Stimulated activated memory B cell treated with anti-CD40 and anti-IgM and Interleukin-4, amounts not matched to agents 10 μg/mL and 1 μg/mL and 100 μg/mL, for 72 hours (primary cell): Measurements from ENCODE around the gene HEPN1.
A peak's percentile ranks its signal among the peaks of the same experiment; 100 is the strongest.

Experiments used
- ATAC-seq: fragments of 150-1000 bp; cut with Tn5 transposase; 2 replicates; pipeline ENCODE4 v1.10.0; 2021
- H3K27ac Mint-ChIP-seq: one replicate; pipeline ENCODE4 v1.8.0; 2022; ENCODE audit warnings: mild to moderate bottlenecking, mixed read lengths
- H3K27me3 Mint-ChIP-seq: one replicate; pipeline ENCODE4 v1.8.0; 2022; ENCODE audit warnings: mixed read lengths
- H3K36me3 Mint-ChIP-seq: one replicate; pipeline ENCODE4 v1.8.0; 2022; ENCODE audit warnings: mixed read lengths
- H3K4me1 Mint-ChIP-seq: one replicate; pipeline ENCODE4 v1.8.0; 2022; ENCODE audit warnings: mixed read lengths
- H3K4me3 Mint-ChIP-seq: one replicate; pipeline ENCODE4 v1.8.0; 2022; ENCODE audit warnings: mild to moderate bottlenecking, moderate library complexity, mixed read lengths
- H3K9me3 Mint-ChIP-seq: one replicate; pipeline ENCODE4 v1.8.0; 2022; ENCODE audit warnings: mixed read lengths

Gene HEPN1

DNA sequence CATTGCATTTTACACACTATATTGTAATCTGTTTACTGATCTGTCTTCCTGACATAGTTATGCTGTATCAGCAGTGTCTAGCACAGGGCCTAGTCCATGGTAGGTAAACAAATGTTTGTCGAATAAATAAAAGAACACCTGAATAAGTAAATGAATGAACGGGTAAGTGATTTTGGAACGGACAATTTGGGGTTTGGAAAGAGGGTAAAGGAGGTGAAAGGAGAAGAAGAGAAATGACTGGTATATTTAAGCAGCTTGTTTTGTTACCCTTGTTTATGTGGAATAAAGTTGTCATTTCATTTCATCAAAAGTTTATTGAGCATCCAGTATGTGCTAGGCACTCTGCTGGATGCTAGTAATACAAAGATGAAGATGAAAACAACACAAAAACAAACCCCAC is at the start of gene HEPN1:
HEPN1 (plus strand) TSS at position 301 of the 400 bp plus-strand sequence.
- H3K9me3 Mint-ChIP-seq = no peaks in the 10 kb centered on the region
- H3K4me1 Mint-ChIP-seq = no peaks in the 10 kb centered on the region
- no peak within 1 kb of the TSS for H3K27ac Mint-ChIP-seq
- H3K4me3 Mint-ChIP-seq = no peak within 1 kb of the TSS
- H3K36me3 Mint-ChIP-seq = no peaks in the 10 kb centered on the region
- peaks cover 64% of the 10 kb centered on the region for H3K27me3 Mint-ChIP-seq
- ATAC-seq = no peak

DNA sequence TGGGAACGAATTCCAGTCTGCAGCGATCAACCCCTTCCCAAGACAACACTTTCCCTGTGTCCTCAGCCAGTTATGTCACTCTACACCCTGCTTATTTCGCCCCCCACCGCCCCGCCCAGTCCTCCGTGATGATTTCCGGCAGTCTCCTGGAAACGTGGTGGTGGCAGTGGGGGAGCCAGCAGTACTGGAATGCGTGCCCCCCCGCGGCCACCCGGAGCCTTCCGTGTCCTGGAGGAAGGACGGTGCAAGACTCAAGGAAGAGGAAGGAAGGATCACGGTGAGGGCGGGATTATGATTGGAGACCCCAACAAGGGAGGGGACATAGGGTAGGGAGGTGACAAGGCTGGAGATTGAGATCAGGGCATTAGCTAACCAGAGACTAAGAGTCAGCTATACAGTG is 49.7 kb upstream of the HEPN1 start:
- no peaks in the 10 kb centered on the region for H3K9me3 Mint-ChIP-seq
- peaks cover 15% of the 10 kb centered on the region for H3K4me1 Mint-ChIP-seq
- H3K27ac Mint-ChIP-seq = no peak overlapping the region
- no peaks in the 10 kb centered on the region for H3K36me3 Mint-ChIP-seq
- peaks cover 83% of the 10 kb centered on the region for H3K27me3 Mint-ChIP-seq
- no peak for ATAC-seq
- no peak overlapping the region for H3K4me3 Mint-ChIP-seq

DNA sequence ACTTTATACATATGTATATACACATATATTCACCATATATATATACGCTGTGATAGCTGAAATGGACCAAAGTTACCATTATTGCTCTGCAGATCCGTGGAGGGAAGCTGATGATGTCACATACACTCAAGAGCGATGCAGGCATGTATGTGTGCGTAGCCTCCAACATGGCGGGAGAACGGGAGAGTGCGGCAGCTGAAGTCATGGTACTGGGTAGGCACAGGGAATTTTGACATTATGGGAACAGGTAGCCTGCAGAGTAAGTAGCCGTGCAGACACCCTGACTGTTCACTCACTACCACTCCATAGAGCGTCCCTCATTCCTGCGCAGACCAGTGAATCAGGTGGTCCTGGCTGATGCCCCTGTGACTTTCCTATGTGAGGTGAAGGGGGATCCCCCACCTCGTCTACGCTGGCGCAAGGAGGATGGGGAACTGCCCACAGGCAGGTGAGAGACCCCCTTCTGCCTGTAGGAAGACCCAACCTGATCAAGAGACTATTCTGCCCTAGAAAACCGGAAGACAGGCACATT is 49.1 kb upstream of the HEPN1 start:
- no peaks in the 10 kb centered on the region for H3K9me3 Mint-ChIP-seq
- H3K36me3 Mint-ChIP-seq = no peaks in the 10 kb centered on the region
- no peak overlapping the region for H3K4me3 Mint-ChIP-seq
- H3K27me3 Mint-ChIP-seq = peaks cover 86% of the 10 kb centered on the region
- ATAC-seq = no peak
- no peak overlapping the region for H3K27ac Mint-ChIP-seq
- peaks cover 15% of the 10 kb centered on the region for H3K4me1 Mint-ChIP-seq

DNA sequence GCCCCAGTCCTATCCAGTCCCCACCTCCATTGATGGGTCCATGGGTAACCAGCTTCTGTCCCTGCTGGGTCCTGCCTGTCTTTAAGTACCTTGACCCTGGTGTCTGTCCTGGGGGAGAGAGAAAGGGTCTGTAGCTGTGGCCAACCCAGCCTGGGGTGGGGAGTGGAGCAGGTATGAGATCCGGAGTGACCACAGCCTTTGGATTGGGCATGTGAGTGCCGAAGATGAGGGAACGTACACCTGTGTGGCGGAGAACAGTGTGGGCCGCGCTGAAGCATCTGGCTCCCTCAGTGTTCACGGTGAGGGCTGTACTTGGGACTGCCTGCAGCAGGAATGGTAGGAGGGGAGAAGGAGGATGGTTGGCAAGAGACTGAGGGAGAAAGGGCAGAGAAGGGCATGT is 48.6 kb upstream of the HEPN1 start:
- Mint-ChIP-seq H3K36me3 (no peaks in the 10 kb centered on the region), H3K27ac (no peak overlapping the region), H3K27me3 (peaks cover 91% of the 10 kb centered on the region), H3K4me3 (no peak overlapping the region), H3K4me1 (peaks cover 17% of the 10 kb centered on the region), H3K9me3 (no peaks in the 10 kb centered on the region)
- ATAC-seq = no peak

DNA sequence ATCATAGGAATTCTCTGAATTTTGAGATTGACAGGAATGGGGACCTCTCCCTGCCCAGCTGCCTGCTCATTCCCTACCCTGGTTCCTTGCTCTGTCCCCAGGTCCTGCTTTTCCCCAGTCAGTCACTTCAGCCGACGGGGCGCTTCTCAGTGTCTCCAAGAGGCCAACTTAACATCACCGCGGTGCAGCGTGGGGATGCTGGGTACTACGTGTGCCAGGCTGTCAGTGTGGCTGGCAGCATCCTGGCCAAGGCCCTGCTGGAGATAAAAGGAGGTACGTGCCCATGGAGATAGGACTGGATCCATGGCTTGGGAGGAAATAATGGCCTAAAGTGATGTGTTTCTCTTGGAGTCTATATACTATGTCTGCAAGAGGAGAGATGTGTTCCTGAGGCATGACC is 46.8 kb upstream of the HEPN1 start:
- Mint-ChIP-seq H3K36me3 (no peaks in the 10 kb centered on the region), H3K9me3 (no peaks in the 10 kb centered on the region), H3K27me3 (peaks cover 90% of the 10 kb centered on the region), H3K4me1 (peaks cover 18% of the 10 kb centered on the region), H3K27ac (no peak overlapping the region), H3K4me3 (no peak overlapping the region)
- no peak for ATAC-seq

DNA sequence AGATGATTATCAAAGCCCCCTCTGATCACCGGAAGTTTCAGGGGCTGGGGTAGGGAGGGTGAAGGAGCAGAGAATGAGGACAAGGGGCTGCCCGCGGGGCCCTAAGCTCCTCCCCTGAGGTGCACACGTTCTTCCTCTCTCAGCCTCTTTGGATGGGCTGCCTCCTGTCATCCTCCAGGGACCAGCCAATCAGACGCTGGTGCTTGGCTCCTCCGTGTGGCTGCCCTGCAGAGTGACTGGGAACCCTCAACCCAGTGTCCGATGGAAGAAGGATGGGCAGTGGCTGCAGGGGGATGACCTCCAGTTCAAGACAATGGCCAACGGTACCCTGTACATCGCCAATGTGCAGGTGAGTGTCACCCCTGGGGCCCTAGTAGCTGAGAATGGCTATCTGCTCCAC is 46.3 kb upstream of the HEPN1 start:
- no peaks in the 10 kb centered on the region for H3K9me3 Mint-ChIP-seq
- H3K4me3 Mint-ChIP-seq = no peak overlapping the region
- H3K27ac Mint-ChIP-seq = no peak overlapping the region
- no peak for ATAC-seq
- peaks cover 18% of the 10 kb centered on the region for H3K4me1 Mint-ChIP-seq
- peaks cover 90% of the 10 kb centered on the region for H3K27me3 Mint-ChIP-seq
- no peaks in the 10 kb centered on the region for H3K36me3 Mint-ChIP-seq

DNA sequence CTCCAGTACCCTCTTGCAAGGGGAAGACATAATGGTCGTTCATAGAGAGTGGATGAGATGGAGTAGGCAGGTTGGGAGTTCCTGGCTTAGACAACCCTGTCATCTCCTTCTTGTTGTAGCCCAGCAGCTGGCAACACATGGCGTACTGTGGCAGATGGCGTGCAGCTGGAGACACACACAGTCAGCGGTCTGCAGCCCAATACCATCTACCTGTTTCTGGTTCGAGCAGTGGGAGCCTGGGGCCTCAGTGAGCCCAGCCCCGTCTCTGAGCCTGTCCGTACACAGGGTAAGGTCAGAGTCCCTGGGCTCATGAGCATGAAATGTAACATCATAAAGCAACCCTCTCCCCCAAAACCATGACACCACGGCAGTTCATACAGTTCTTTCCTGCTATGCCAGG is 45.1 kb upstream of the HEPN1 start:
- H3K27me3 Mint-ChIP-seq = peaks cover 90% of the 10 kb centered on the region
- no peak for ATAC-seq
- H3K36me3 Mint-ChIP-seq = no peaks in the 10 kb centered on the region
- H3K4me1 Mint-ChIP-seq = peaks cover 19% of the 10 kb centered on the region
- no peaks in the 10 kb centered on the region for H3K9me3 Mint-ChIP-seq
- no peak overlapping the region for H3K27ac Mint-ChIP-seq
- no peak overlapping the region for H3K4me3 Mint-ChIP-seq

DNA sequence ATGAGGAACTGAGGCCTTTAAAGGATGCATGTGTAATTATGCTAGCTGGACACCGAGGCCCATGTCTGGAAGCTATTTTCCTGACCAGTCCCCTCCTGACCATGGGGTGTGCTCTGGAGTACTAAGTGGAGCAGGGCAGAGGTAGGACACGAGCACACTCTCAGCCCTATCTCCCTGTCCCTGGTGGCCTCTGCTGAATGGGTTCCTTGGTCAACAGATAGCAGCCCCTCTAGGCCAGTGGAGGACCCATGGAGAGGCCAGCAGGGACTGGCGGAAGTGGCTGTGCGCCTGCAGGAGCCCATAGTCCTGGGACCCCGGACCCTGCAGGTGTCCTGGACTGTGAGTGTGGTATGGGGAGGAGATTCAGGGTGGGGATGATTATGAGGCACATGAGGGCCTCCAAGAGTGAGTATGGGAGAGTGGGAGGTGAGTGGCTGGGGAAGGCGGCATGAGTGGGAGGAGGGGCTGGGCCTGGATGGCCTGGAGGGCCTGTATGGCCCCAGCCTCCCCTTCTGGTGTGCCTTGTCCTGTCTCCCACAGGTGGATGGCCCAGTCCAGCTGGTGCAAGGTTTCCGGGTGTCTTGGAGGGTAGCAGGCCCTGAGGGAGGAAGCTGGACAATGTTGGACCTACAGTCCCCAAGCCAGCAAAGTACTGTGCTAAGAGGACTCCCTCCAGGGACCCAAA is 44.3 kb upstream of the HEPN1 start:
- peaks cover 19% of the 10 kb centered on the region for H3K4me1 Mint-ChIP-seq
- no peak for ATAC-seq
- H3K27me3 Mint-ChIP-seq = peaks cover 90% of the 10 kb centered on the region
- no peak overlapping the region for H3K4me3 Mint-ChIP-seq
- H3K36me3 Mint-ChIP-seq = no peaks in the 10 kb centered on the region
- H3K27ac Mint-ChIP-seq = no peak overlapping the region
- H3K9me3 Mint-ChIP-seq = no peaks in the 10 kb centered on the region

DNA sequence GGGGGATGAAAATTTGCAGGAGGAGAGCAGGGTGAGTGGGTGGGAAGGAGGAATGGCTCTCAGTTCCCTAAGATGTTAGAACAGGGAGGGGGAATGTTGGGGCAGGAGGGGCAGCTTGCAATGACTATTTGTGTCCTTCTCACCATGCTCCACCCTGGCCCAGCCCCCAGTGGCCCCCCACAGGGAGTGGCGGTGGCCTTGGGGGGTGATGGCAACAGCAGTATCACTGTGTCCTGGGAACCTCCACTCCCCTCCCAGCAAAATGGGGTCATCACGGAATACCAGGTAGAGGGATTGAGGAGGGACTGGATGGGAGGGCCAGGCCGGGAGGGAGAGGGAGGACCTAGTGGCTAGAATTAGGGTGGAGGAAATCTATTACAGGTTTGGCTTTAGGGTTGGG is 43.6 kb upstream of the HEPN1 start:
- no peak for ATAC-seq
- H3K9me3 Mint-ChIP-seq = no peaks in the 10 kb centered on the region
- H3K36me3 Mint-ChIP-seq = no peaks in the 10 kb centered on the region
- peak overlapping the region; percentile 61 for H3K4me3 Mint-ChIP-seq
- peaks cover 89% of the 10 kb centered on the region for H3K27me3 Mint-ChIP-seq
- peaks cover 19% of the 10 kb centered on the region for H3K4me1 Mint-ChIP-seq
- no peak overlapping the region for H3K27ac Mint-ChIP-seq

DNA sequence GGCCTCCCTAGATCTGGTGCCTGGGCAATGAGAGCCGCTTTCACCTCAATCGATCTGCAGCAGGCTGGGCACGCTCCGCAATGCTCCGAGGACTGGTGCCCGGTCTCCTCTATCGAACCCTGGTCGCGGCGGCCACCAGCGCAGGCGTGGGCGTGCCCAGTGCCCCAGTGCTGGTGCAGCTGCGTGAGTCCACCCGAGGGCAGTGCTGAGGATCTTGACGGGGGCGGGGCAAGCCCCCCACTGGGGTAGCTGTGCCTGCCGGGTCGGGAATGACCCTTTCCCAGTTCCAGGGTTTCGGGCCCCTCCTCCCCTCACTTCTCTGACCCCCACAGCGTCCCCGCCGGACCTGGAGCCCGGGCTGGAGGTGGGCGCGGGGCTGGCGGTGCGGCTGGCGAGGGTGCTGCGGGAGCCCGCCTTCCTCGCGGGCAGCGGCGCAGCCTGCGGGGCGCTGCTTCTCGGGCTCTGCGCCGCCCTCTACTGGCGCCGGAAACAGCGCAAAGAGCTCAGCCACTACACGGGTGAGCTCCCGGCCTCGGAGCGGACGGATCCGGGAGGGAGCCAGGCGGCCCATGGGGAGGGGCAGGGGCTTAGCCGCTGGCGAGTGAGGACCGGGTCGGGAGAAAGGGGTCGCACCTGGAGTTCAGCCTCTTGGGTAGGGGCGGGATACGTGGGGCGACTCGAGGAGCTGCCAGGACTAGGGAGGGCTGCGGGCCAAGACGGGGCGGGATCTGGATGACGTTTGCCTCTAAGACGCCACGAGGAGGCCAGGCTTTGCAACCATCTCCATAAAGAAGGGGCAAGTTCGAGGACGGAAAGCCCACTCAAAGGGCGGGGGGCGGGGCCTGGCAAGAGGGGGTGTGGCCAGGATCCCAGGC is 42.9 kb upstream of the HEPN1 start:
- Mint-ChIP-seq H3K9me3 (no peaks in the 10 kb centered on the region), H3K27ac (no peak overlapping the region), H3K27me3 (peaks cover 85% of the 10 kb centered on the region), H3K4me1 (peaks cover 19% of the 10 kb centered on the region), H3K4me3 (peak overlapping the region; percentile 77), H3K36me3 (no peaks in the 10 kb centered on the region)
- ATAC-seq = peak; percentile 80

DNA sequence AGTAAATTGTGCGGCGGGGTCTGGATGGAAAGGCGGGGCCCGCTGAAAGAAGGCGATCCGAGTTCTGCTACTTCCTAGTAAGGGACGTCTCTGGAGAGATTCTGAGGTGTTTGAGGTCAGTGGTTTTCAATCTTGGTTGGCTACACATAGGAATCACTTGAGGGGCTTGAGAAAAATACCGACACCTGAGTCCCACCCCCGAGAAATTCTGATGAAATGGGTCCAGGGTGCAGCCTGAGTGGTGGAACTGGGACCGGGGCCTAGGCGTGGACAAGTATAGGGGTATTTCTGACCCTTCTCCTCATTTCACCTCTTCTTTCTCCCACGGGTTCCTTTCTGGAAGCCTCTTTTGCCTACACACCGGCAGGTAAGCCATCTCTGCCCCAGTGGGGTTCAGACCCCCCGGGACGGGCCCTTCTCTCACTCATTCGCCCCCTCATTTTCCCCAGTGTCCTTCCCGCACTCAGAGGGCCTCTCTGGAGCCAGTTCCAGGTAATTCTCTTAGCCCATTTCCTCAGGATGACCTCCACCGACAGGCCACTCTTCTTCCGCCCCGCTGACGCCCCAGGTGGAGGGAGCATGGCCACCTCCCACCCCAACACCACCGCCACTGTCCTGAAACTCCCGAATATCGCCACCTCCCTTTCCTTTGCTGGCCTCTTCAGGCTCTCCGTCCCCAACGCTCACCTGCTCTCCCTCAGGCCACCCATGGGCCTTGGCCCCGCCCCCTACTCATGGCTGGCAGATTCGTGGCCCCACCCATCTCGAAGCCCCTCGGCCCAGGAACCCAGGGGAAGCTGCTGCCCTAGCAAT is 42.0 kb upstream of the HEPN1 start:
- no peak for ATAC-seq
- Mint-ChIP-seq H3K9me3 (no peaks in the 10 kb centered on the region), H3K4me3 (peak overlapping the region; percentile 77), H3K36me3 (no peaks in the 10 kb centered on the region), H3K27me3 (peaks cover 84% of the 10 kb centered on the region), H3K27ac (no peak overlapping the region), H3K4me1 (peaks cover 19% of the 10 kb centered on the region)

DNA sequence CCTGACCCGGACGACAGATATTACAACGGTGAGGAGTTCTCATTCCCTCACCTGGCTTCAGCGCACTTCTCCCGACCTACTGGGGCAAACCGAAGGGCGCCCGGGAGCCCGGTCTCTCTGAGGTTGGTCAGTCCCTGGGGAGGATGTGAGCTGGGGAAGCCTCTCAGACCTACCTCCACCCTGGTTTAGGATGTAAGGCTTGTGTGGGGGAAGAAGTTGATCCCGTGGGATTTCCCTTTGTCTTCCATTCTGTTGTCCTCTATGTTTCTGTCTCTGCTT is 41.5 kb upstream of the HEPN1 start:
- peaks cover 19% of the 10 kb centered on the region for H3K4me1 Mint-ChIP-seq
- no peak overlapping the region for H3K27ac Mint-ChIP-seq
- H3K27me3 Mint-ChIP-seq = peaks cover 78% of the 10 kb centered on the region
- H3K36me3 Mint-ChIP-seq = no peaks in the 10 kb centered on the region
- no peak for ATAC-seq
- peak overlapping the region; percentile 77 for H3K4me3 Mint-ChIP-seq
- H3K9me3 Mint-ChIP-seq = no peaks in the 10 kb centered on the region

DNA sequence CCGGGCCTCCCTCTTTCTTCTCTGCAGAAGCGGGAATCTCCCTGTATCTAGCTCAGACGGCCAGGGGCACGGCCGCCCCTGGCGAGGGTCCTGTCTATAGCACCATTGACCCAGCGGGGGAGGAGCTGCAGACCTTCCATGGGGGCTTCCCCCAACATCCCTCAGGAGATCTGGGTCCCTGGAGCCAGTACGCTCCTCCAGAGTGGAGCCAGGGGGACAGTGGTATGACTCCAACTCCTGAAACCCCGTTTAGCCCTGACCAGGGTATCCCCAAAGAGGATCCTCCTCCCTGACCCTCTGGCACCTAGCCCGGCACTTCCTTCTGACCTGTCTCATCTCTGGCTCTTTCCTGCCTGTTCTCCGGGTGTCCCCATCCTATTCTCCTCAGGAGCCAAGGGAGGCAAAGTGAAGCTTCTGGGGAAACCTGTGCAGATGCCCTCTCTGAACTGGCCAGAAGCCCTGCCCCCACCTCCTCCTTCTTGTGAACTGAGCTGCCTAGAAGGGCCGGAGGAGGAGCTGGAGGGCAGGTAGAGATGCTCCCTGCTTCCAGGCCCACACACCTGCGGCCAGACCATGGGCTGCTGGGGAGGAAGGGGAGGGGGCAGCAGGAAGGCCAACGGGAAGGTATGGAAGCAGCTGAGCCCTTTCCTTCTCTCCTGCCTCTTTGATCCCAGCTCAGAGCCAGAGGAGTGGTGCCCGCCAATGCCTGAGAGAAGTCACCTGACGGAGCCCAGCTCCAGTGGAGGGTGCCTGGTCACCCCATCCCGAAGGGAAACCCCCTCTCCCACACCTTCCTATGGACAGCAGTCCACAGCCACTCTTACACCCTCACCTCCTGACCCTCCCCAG is 40.9 kb upstream of the HEPN1 start:
- peaks cover 73% of the 10 kb centered on the region for H3K27me3 Mint-ChIP-seq

DNA sequence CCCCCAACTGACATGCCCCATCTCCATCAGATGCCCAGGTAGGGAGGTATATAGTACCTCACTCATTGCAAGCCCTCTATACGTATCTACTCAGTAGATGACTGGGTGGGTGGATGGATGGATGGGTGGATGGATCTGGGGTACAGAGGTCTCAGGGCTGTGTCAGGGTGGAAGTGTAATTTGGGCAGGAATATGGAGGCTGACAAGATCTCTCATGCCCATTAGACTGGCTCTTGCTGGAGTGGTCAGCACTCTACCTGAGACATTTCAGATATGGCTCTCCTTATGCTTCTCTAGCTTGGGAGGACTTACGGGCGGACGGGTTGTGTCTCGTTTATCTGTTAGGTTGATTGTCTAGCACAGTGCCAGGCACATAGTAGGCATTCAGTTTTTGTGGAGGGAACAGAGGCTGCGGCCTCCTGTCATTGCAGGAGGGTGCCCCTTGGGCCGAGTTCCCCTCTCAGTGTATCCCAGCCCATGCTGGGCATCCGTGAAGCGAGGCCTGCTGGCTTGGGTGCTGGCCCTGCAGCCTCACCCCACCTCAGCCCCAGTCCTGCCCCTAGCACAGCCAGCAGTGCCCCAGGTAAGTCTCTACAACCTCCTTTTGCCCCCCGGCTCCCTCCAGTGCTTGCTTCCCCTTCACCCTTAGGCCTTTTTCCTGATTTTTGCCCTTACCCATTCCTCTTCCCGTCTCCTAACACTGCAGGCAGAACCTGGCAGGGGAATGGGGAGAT is 40.1 kb upstream of the HEPN1 start:
- Mint-ChIP-seq H3K27ac (no peak overlapping the region), H3K4me3 (no peak overlapping the region), H3K27me3 (peaks cover 71% of the 10 kb centered on the region), H3K36me3 (no peaks in the 10 kb centered on the region), H3K9me3 (no peaks in the 10 kb centered on the region), H3K4me1 (peaks cover 19% of the 10 kb centered on the region)
- no peak for ATAC-seq

More for the DNA sequence above, 40.9 kb upstream of the HEPN1 start:
- H3K9me3 Mint-ChIP-seq = no peaks in the 10 kb centered on the region
- H3K4me1 Mint-ChIP-seq = peaks cover 19% of the 10 kb centered on the region
- no peak overlapping the region for H3K27ac Mint-ChIP-seq
- H3K36me3 Mint-ChIP-seq = no peaks in the 10 kb centered on the region
- peak overlapping the region; percentile 24 for H3K4me3 Mint-ChIP-seq
- ATAC-seq = no peak
